Kidney epithelial cell (primary cell): ENCODE data around the gene ABCA6. TPM values are rescaled to one million over a fixed set of nuclear protein-coding genes. Genes with fewer than 3 reads are reported as not detected.

Source experiments
- DNase-seq: peaks from one replicate; pipeline ENCODE4 v3.0.0-alpha.2; 2010; ENCODE audit warnings: low read depth
- H3K27me3 ChIP-seq: 2 replicates; pipeline ENCODE4 v1.6.0; 2011; ENCODE audit warnings: low read length; ENCODE audit not compliant: control insufficient read depth, insufficient read depth
- H3K36me3 ChIP-seq: 2 replicates; pipeline ENCODE4 v1.5.1; 2011; ENCODE audit warnings: low read length; ENCODE audit not compliant: control insufficient read depth, insufficient read depth
- H3K4me3 ChIP-seq: 2 replicates; pipeline ENCODE4 v1.5.1; 2011; ENCODE audit warnings: low read depth, mild to moderate bottlenecking, control low read depth, low read length
- CTCF ChIP-seq: IDR thresholded peaks from 2 replicates; pipeline ENCODE4 v1.5.1; 2011; ENCODE audit warnings: mild to moderate bottlenecking, moderate library complexity, low read length, control low read depth, inconsistent platforms; ENCODE audit not compliant: insufficient read depth, poor library complexity, severe bottlenecking
- total RNA-seq: library from RNA; depleted of rRNA; stranded (reverse); fragments of >200 nt; gene quantifications from 2 replicates; pipeline ENCODE4 v1.2.3, GENCODE V29; 2015

Gene ABCA6
- total RNA-seq, 1 donor from 2014 or later: 0.04 TPM

GRCh38 chr17:69117855-69118784, 23.6 kb downstream of the ABCA6 start:
- H3K27me3 ChIP-seq: no peaks in the 10 kb centered on the region
- DNase-seq: no peak
- H3K36me3 ChIP-seq: no peaks in the 10 kb centered on the region
- TF ChIP-seq CTCF: no peak
- H3K4me3 ChIP-seq: no peak overlapping the region

GRCh38 chr17:69111794-69112193, 29.9 kb downstream of the ABCA6 start:
- no peak overlapping the region for H3K4me3 ChIP-seq
- H3K27me3 ChIP-seq: no peaks in the 10 kb centered on the region
- no peak for DNase-seq
- TF ChIP-seq CTCF: no peak
- no peaks in the 10 kb centered on the region for H3K36me3 ChIP-seq

- no peaks in the 10 kb centered on the region for H3K36me3 ChIP-seq
- H3K27me3 ChIP-seq: no peaks in the 10 kb centered on the region
- H3K4me3 ChIP-seq: no peak overlapping the region
- DNase-seq: no peak
- TF ChIP-seq CTCF: no peak
These were observed 35.6 kb downstream of the ABCA6 start for GRCh38 chr17:69105907-69106730.

DNA sequence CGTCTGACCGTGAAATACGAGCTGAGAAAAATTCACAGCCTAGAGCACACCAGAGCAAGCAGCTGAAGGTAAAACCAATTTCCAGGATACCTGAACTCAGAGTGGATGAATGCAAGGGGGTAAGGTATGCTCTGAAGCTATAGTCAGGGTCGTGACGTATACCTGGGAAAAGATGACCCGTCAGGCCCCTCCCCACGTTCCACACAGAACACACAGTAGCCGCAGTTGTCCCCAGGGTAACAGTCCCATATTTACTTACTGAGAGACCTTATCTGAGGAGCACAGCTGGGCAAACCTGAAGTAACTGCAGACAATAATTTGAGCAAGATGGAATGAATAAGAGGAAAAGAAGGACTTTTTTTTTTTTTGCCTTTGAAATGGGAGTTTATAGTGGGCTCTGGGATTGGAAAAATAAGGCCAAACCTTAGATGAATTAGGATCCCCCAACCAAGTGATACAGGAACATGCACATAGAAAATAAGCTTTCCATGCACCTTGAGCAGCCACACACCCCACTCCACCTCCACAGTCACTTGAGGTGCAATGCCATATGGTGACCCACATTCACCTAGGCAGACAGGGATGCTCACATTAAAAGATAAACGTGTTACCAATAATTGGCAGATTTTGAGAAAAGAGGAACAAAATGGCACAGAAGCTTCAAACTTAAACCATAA, 38.0 kb downstream of the ABCA6 start:
- no peaks in the 10 kb centered on the region for H3K27me3 ChIP-seq
- no peak overlapping the region for H3K4me3 ChIP-seq
- no peaks in the 10 kb centered on the region for H3K36me3 ChIP-seq
- no peak for DNase-seq
- TF ChIP-seq CTCF: no peak

GRCh38 chr17:69098625-69099024, 43.1 kb downstream of the ABCA6 start:
- no peaks in the 10 kb centered on the region for H3K36me3 ChIP-seq
- DNase-seq: no peak
- TF ChIP-seq CTCF: no peak
- H3K27me3 ChIP-seq: no peaks in the 10 kb centered on the region
- no peak overlapping the region for H3K4me3 ChIP-seq
